A172 (cell line): ENCODE measurements around the gene SETD1A. TPM values are rescaled to one million over a fixed set of nuclear protein-coding genes. Genes with fewer than 3 reads are reported as not detected.

Source experiments
- DNase-seq: peaks from one replicate; pipeline ENCODE4 v3.0.0-alpha.2; 2015; ENCODE audit warnings: low spot score
- total RNA-seq: library from RNA; depleted of rRNA; stranded (reverse); fragments of >200 nt; shearing (Covaris generic); gene quantifications from 2 replicates; pipeline ENCODE4 v1.2.3, GENCODE V29; 2014; rRNA removed

The SETD1A gene
- total RNA-seq, 1 experiment from 2014 or later: 3.8 TPM

- DNase-seq: no peak
Observed at GRCh38 chr16:31020536-31020935, 63.0 kb downstream of the SETD1A start.

DNA sequence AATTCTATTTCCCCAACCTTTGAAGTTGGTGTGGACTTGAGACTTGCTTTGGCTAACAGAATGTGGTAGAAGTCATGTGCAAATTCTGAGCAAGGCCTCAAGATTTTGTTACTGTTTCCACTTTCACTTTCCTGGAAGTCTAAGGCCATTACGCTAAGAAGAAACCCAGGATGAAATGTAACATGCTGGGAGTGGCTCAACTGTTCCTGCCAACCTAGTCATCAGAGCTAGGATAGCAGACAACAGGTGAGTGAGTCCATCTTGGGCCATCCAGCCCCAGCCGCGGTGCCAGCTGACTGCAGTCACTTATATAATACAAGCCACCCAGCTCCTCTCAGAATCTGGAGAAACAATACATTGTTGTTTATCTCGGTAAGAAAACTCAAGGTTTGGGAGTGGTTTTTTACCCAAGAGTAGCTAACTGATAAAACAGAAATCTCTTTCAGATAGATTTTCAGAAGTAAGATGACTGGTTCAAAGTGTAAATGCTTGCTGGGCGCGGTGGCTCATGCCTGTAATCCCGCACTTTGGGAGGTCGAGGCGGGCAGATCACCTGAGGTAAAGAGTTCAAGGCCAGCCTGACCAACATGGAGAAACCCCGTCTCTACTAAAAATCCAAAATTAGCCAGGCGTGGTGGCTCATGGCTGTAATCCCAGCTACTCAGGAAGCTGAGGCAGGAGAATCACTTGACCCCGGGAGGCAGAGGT is 65.1 kb downstream of the SETD1A start:
- no peak for DNase-seq

DNA sequence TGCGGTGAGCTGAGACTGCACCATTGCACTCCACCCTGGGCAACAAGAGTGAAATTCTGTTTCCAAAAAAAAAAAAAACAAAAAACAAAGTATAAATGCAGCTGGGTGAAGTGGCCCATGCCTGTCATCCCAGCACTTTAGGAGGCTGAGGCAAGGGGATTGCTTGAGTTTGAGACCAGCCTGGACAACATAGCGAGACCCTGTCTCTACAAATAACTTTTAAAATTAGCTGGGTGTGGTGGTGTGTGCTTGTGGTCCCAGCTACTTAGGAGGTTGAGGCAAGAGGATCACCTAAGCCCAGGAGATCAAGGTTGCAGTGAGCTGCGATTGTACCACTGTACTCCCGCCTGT is 65.7 kb downstream of the SETD1A start:
- DNase-seq: no peak

DNA sequence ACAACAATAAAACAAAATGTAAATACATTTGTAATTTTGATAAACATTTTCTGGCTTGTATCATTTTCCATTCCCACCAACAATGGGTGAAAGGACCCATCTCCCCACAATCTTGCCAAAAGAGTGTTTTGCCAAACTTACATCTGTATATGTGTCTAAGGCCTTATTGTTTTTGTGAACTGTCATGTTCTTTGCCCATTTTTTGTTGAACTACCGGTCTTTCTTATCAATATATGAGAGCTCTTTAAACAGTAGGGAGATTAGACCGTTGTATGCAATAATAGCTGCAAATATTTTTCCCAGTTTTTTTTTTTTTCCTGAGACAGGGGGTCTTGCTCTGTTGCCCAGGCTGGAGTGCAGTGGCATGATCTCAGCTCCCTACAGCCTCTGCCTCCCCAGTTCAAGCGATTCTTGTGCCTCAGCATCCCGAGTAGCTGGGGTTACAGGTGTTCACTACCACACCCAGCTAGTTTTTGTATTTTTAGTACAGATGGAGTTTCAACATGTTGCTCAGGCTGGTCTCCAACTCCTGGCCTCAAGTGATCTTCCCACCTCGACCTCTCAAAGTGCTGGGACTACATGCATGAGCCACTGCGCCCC is 66.2 kb downstream of the SETD1A start:
- no peak for DNase-seq

DNA sequence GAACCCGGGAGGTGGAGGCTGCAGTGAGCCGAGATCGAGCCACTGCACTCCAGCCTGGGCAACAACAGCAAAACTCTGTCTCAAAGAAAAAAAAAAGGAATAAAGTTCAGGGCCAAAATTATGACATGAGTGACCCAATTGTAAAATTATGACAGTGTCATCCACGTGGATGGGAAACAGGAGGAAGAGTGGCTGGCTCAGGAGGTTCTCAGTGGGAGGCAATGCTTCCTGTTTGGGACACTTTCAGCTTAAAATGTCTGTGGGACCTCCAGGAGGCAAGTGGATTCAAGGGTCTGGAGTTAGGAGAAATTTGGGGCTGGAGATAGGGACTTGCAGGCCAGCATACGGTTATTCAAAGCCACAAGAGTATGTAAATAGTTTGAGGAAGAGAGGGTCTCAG is 67.8 kb downstream of the SETD1A start:
- no peak for DNase-seq

- no peak for DNase-seq
Observed at GRCh38 chr16:31029272-31029671, 71.7 kb downstream of the SETD1A start.

- no peak for DNase-seq
Observed at GRCh38 chr16:31031276-31031675, 73.7 kb downstream of the SETD1A start.

DNA sequence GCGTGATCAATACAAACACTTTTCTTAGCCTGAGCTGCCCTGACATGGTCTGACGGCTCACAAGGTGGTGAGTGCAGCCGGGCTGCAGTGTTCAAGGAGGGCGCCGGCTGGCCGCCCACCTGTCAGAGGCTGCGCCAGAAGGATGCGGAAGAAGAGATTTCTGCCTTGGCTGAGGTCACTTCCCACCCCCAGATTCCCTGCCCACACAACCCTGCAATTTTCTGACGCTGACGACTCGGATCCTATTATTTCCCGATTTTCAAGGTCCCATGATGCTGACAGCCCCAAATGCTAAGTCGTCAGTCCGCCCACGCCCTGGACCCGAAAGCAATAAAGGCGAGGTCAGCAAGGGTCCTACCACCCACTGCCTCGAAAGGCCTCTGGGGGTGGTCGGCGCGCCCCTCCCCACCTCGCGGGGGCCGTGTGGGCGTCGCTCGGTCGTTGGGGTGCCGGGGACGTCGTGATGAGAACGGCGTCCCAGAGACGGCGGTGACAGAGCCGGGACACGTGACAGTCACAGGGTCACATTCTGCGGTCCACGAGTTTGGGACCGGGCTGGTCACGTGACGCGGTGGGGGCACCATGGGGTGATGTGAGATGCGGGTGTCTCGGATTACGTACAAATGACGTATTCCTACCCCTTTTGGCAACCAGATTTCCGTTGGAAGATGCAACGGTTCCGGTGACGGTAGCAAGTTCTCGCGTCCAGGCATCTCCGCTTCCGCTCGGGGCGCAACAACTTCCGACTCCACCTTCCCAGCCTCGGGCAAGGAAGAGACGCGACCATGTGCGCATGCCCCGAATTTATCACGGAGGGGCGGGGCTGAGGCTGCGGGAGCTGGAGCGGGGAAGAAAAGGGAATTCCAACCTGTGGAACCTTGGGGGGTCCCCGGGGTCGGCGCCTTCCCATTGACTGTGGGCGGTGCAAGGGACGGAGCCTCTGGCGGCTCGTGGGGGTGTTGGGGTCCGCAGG is 75.5 kb downstream of the SETD1A start, which contains the start of gene STX4:
STX4 (plus strand) TSS at position 823 of the 973 bp plus-strand sequence. CDS start 248 bp downstream, outside the sequence.
- DNase-seq: peak; percentile 98

DNA sequence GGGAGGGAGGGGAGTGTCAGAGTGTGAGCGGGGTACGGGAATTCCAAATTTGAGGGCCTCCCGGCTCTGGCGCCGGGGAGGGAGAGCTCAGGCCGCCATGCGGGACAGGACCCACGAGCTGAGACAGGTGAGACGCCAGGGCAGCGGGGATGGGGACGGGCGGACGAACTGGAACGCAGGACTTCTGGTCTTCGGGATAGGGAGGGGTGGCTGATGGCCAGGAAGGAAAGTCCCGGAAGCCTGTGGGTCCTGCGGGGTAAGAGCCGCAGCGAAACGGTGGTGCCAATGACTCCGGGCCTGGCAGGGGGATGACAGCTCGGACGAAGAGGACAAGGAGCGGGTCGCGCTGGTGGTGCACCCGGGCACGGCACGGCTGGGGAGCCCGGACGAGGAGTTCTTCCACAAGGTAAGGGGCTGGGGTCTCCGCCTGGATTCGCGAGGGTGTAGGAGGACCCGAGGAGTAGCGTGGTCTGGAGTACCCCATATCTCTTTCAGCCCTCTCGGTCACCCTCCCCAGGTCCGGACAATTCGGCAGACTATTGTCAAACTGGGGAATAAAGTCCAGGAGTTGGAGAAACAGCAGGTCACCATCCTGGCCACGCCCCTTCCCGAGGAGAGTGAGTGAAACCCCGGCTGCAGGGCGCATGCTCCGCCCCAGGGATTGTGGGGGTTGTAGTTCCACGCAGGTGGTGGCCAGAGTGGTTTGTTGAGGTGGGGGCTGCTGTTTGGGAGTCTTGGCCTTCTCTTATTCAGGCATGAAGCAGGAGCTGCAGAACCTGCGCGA is 76.3 kb downstream of the SETD1A start:
- DNase-seq: peak; percentile 88

Other genes with a start within 250 kb of the SETD1A start
- 57.7 and 61.5 TPM in 2 replicates for gene PHKG2, start 209.3 kb upstream of the SETD1A start, total RNA-seq
- gene CFAP119, start 195.7 kb upstream of the SETD1A start, total RNA-seq: 6.5 and 10.5 TPM in 2 replicates
- 105 and 107 TPM in 2 replicates for gene RNF40, start 195.4 kb upstream of the SETD1A start, total RNA-seq
- 20.5 and 20.8 TPM in 2 replicates for gene ZNF629, start 170.5 kb upstream of the SETD1A start, total RNA-seq
- gene BCL7C, start 63.7 kb upstream of the SETD1A start, total RNA-seq: 57.3 and 60.8 TPM in 2 replicates
- gene CTF1, start 61.1 kb upstream of the SETD1A start, total RNA-seq: 1.9 and 2.3 TPM in 2 replicates
- 18.7 and 32.5 TPM in 2 replicates for gene FBXL19, start 34.2 kb upstream of the SETD1A start, total RNA-seq
- gene ORAI3, start 8.7 kb upstream of the SETD1A start, total RNA-seq: 46.4 and 50.8 TPM in 2 replicates
- gene HSD3B7, start 27.5 kb downstream of the SETD1A start, total RNA-seq: 30.4 and 33.8 TPM in 2 replicates
- 0.26 and 3.5 TPM in 2 replicates for gene STX1B, start 52.9 kb downstream of the SETD1A start, total RNA-seq
- 35.2 and 40.0 TPM in 2 replicates for gene STX4, start 75.8 kb downstream of the SETD1A start, total RNA-seq
- gene ZNF668, start 116.5 kb downstream of the SETD1A start, total RNA-seq: 31.2 and 35.5 TPM in 2 replicates
- gene ZNF646, start 116.7 kb downstream of the SETD1A start, total RNA-seq: 10.3 and 11.5 TPM in 2 replicates
- 2.0 and 3.5 TPM in 2 replicates for gene PRSS53, start 131.2 kb downstream of the SETD1A start, total RNA-seq
- 137 and 164 TPM in 2 replicates for gene VKORC1, start 137.0 kb downstream of the SETD1A start, total RNA-seq
- gene BCKDK, start 150.6 kb downstream of the SETD1A start, total RNA-seq: 28.6 and 38.1 TPM in 2 replicates
- gene KAT8, start 159.9 kb downstream of the SETD1A start, total RNA-seq: 46.6 and 55.6 TPM in 2 replicates
- gene PRSS8, start 178.0 kb downstream of the SETD1A start, total RNA-seq: 2.9 and 4.2 TPM in 2 replicates
- 0.41 and 0.55 TPM in 2 replicates for gene PRSS36, start 192.3 kb downstream of the SETD1A start, total RNA-seq
- 14.4 and 26.9 TPM in 2 replicates for gene FUS, start 222.4 kb downstream of the SETD1A start, total RNA-seq
- not detected in 2 replicates for gene PYCARD, start 245.0 kb downstream of the SETD1A start, total RNA-seq